IMR-90 (cell line): ENCODE results near the gene C9orf50. TPM values are rescaled to one million over a fixed set of nuclear protein-coding genes. Genes with fewer than 3 reads are reported as not detected.
"Not testable (repeated sequence)": the region's sequence is repeated elsewhere in the genome, so short reads cannot be mapped to it uniquely, and the experiment has no call there.

ENCODE experiments used
- ATAC-seq: fragments of 200-7000 bp; cut with Tn5 transposase; 2 replicates; pipeline ENCODE4 v1.9.1; 2020; ENCODE audit warnings: low read depth, mild to moderate bottlenecking, moderate library complexity
- BruUV-seq: library from RNA; stranded (reverse); fragments of 400-500 nt; replicated peaks from 2 replicates; lab custom pipeline; 2021; lab: Mats Ljungman, UMichigan
- CTCF ChIA-PET: fragments of 300-600 bp; formaldehyde crosslinking; extraction: SDS; loops from one replicate; lab custom pipeline; 2021; ENCODE audit warnings: antibody characterized with exemption; lab: Yijun Ruan, JAX
- POLR2A ChIA-PET: fragments of 300-600 bp; sonication (Branson Sonifier 250); formaldehyde crosslinking; loops from one replicate; lab custom pipeline; 2022; ENCODE audit warnings: antibody characterized with exemption; ENCODE audit not compliant: unreplicated experiment; lab: Charles Lee
- DNase-seq: peaks from one replicate; pipeline ENCODE4 v3.0.0; 2013
- H2AFZ ChIP-seq: replicated peaks from 2 replicates; pipeline ENCODE3; 2013; ENCODE audit warnings: low read length, mild to moderate bottlenecking; ENCODE audit not compliant: poor library complexity
- H2AK5ac ChIP-seq: 2 replicates; pipeline ENCODE4 v1.6.1; 2013; ENCODE audit warnings: low read depth, low read length, inconsistent platforms
- H2AK9ac ChIP-seq: replicated peaks from 2 replicates; pipeline ENCODE3; 2013; ENCODE audit warnings: mild to moderate bottlenecking, low read depth, low read length, moderate library complexity; ENCODE audit not compliant: poor library complexity
- H2BK120ac ChIP-seq: 2 replicates; pipeline ENCODE4 v1.6.1; 2013; ENCODE audit warnings: low read depth, low read length, inconsistent platforms
- H2BK15ac ChIP-seq: 3 replicates; pipeline ENCODE4 v1.6.1; 2013; ENCODE audit warnings: low read depth, low read length, inconsistent platforms
- H2BK20ac ChIP-seq: 2 replicates; pipeline ENCODE4 v1.6.1; 2013; ENCODE audit warnings: low read depth, mild to moderate bottlenecking, inconsistent platforms, low read length, moderate library complexity
- H2BK5ac ChIP-seq: 2 replicates; pipeline ENCODE4 v1.6.1; 2013; ENCODE audit warnings: mild to moderate bottlenecking, low read depth, low read length, inconsistent platforms; ENCODE audit not compliant: poor library complexity, severe bottlenecking
- H3K14ac ChIP-seq: replicated peaks from 2 replicates; pipeline ENCODE4 v1.6.1; 2013; ENCODE audit warnings: low read depth, low read length, inconsistent platforms
- H3K18ac ChIP-seq: 2 replicates; pipeline ENCODE4 v1.6.1; 2013; ENCODE audit warnings: low read depth, low read length, control low read depth
- H3K23ac ChIP-seq: 2 replicates; pipeline ENCODE4 v1.6.1; 2013; ENCODE audit warnings: low read depth, low read length, inconsistent platforms
- H3K27ac ChIP-seq: 2 replicates; pipeline ENCODE4 v1.5.1; 2013; ENCODE audit warnings: mild to moderate bottlenecking, control low read depth, low read length; ENCODE audit not compliant: insufficient read depth
- H3K27me3 ChIP-seq: 2 replicates; pipeline ENCODE4 v1.6.1; 2013; ENCODE audit warnings: low read length; ENCODE audit not compliant: control insufficient read depth, insufficient read depth
- H3K36me3 ChIP-seq: 2 replicates; pipeline ENCODE4 v1.6.1; 2013; ENCODE audit warnings: low read length, mixed read lengths; ENCODE audit not compliant: control insufficient read depth, insufficient read depth
- H3K4ac ChIP-seq: 2 replicates; pipeline ENCODE4 v1.6.1; 2013; ENCODE audit warnings: low read depth, low read length, inconsistent platforms
- H3K4me1 ChIP-seq: 2 replicates; pipeline ENCODE4 v1.6.1; 2013; ENCODE audit warnings: low read length, mixed read lengths; ENCODE audit not compliant: control insufficient read depth, insufficient read depth
- H3K4me2 ChIP-seq: 2 replicates; pipeline ENCODE4 v1.6.1; 2013; ENCODE audit warnings: low read depth, mild to moderate bottlenecking, control low read depth, low read length, moderate library complexity
- H3K4me3 ChIP-seq: 2 replicates; pipeline ENCODE4 v1.5.1; 2013; ENCODE audit warnings: low read depth, mild to moderate bottlenecking, control low read depth, low read length, moderate library complexity; ENCODE audit not compliant: insufficient read depth
- H3K56ac ChIP-seq: 2 replicates; pipeline ENCODE4 v1.6.1; 2013; ENCODE audit warnings: low read length, inconsistent platforms; ENCODE audit not compliant: insufficient read depth; ENCODE audit errors: extremely low read depth
- H3K79me1 ChIP-seq, 2 experiments: 2 replicates each; pipeline ENCODE4 v1.6.1; 2013; ENCODE audit warnings: low read length in 2 of 2, inconsistent platforms in 1 of 2, low read depth in 1 of 2
- H3K9ac ChIP-seq: 2 replicates; pipeline ENCODE4 v1.6.1; 2013; ENCODE audit warnings: low read depth, low read length, control low read depth
- H3K9me1 ChIP-seq: 2 replicates; pipeline ENCODE4 v1.6.1; 2013; ENCODE audit warnings: low read length, inconsistent platforms; ENCODE audit not compliant: insufficient read depth
- H3K9me3 ChIP-seq: 2 replicates; pipeline ENCODE4 v1.6.1; 2013; ENCODE audit warnings: low read length; ENCODE audit not compliant: control insufficient read depth, insufficient read depth
- H4K20me1 ChIP-seq: 2 replicates; pipeline ENCODE4 v1.6.1; 2013; ENCODE audit warnings: low read length, inconsistent platforms; ENCODE audit not compliant: insufficient read depth
- H4K5ac ChIP-seq: 2 replicates; pipeline ENCODE4 v1.6.1; 2013; ENCODE audit warnings: mild to moderate bottlenecking, low read depth, low read length, control low read depth
- H4K8ac ChIP-seq, 2 experiments: 2 replicates each; pipeline ENCODE4 v1.6.1; 2013; ENCODE audit warnings: low read depth in 2 of 2, low read length in 2 of 2, control low read depth in 1 of 2, inconsistent platforms in 1 of 2
- H4K91ac ChIP-seq: 2 replicates; pipeline ENCODE4 v1.6.1; 2013; ENCODE audit warnings: low read depth, low read length, inconsistent platforms; ENCODE audit not compliant: insufficient read depth
- RCOR1 ChIP-seq: IDR thresholded peaks from 2 replicates; pipeline ENCODE4 v1.6.1; 2012; ENCODE audit warnings: mild to moderate bottlenecking, low read length, improper control_type of control experiment; ENCODE audit not compliant: insufficient replicate concordance
- WGBS, 2 experiments: methylation state at CpG; one replicate each; pipeline versions ENCODE4 v1.1.5 to v1.1.7; 2013; ENCODE audit warnings: missing lambda C conversion rate in 2 of 2; ENCODE audit not compliant: insufficient read length in 1 of 2; ENCODE audit errors: extremely low coverage in 2 of 2; 5-methylcytosine and 5-hydroxymethylcytosine counted together
- dilution Hi-C: fragments of 300-500 bp; cut with HindIII; formaldehyde crosslinking; loops from one replicate; pipeline ENCODE4 v1.14.3; 2018; ENCODE audit warnings: low sequenced_read_pairs; ENCODE audit not compliant: unreplicated experiment
- in situ Hi-C: fragments of 300-500 bp; cut with MboI; formaldehyde crosslinking; loops from 3 replicates; pipeline ENCODE4 v1.14.3; 2019; ENCODE audit warnings: low sequenced_read_pairs, inconsistent platforms, mixed read lengths
- intact Hi-C: fragments of 100-400 bp; cut with micrococcal nuclease; formaldehyde crosslinking; loops from 2 replicates; pipeline ENCODE4 v1.10.0; 2022
- polyA plus RNA-seq, 3 experiments: library from polyadenylated mRNA; depleted of rRNA; stranded (reverse); fragments of >200 nt; gene quantifications; 2 replicates each; pipeline ENCODE4 v1.2.3, GENCODE V29; 2012; ENCODE audit warnings: low replicate concordance in 1 of 3
- total RNA-seq: library from RNA; depleted of rRNA; stranded (reverse); fragments of >200 nt; gene quantifications from 2 replicates; pipeline ENCODE4 v1.2.3, GENCODE V29; 2012
- TF ChIP-seq, protein P1 (sequence below): fragments of 150-350 bp; IDR thresholded peaks from 2 replicates; pipeline ENCODE4 v1.6.1; 2017; ENCODE audit warnings: mild to moderate bottlenecking, antibody characterized with exemption, low read length, low read depth

C9orf50 gene
- total and polyA plus RNA-seq, 2 of the 4 experiments (the other 2 are of a cell fraction): 0.09 TPM; not detected in 1

DNA sequence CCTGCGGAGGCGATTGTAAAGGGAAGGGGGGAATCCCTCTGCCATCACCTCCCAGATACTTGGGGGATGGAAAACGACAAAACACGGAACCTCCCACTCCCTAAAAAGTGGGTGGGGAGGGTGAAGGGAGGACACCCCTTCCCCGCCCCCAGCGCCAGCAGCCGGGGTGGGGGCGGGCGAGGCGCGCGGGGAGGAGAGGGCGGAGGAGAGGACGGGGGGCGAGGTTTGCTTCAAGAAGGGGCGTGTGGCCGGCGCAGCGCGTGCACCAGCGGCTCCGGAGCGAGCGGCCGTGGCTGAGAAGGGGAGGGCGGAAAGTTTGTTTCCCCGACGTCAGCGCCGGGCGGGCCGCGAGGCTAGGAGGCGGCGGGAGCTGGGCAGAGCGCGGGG lies 44.5 kb upstream of the C9orf50 start, which contains the start of gene PRRX2 (continued):
- TF ChIP-seq, protein P1, sequence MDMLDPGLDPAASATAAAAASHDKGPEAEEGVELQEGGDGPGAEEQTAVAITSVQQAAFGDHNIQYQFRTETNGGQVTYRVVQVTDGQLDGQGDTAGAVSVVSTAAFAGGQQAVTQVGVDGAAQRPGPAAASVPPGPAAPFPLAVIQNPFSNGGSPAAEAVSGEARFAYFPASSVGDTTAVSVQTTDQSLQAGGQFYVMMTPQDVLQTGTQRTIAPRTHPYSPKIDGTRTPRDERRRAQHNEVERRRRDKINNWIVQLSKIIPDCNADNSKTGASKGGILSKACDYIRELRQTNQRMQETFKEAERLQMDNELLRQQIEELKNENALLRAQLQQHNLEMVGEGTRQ: no peak

DNA sequence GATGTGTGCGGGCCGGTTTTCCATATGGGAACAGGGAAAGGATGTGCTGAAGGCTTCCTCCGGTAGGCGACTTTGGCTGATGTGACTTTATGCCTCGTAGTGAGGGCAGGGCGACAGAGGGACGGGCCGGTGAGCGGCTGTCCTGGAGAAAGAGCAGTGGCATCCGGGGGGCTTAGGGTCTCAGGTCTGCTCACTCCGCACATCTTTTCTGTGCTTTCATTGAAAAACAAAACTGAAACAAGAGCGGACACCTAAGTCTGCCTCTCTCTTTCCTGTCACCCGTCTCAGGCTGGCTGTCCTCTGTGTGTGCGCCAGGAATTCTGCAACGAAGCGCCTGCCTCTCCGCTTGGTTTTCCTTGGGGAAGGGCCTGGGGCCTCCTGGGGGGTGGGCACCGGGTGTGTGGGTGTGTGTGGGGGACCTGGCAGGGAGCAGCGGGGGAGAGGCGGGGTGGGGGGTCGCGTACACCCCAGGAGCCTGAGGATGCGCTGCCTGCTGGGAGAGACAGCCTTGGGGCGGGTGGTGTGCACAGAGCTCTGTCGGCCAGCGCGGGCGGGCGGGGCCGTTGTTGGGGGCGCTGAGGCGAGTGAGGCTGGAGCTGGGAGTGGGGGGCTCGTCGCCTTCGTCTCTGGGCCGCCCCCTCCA lies 44.0 kb upstream of the C9orf50 start:
- peak overlapping the region; percentile 69 for H4K5ac ChIP-seq
- peaks cover 2% of the 10 kb centered on the region; the same call in 1 of the 2 replicates for H3K9me3 ChIP-seq
- peak overlapping the region; percentile 44 for H2AK9ac ChIP-seq
- peak overlapping the region; percentile 74 for H4K91ac ChIP-seq
- H3K9ac ChIP-seq: peak overlapping the region; percentile 75
- peak overlapping the region; percentile 76 for H3K4ac ChIP-seq
- H3K4me1 ChIP-seq: peaks cover 20% of the 10 kb centered on the region
- H3K27ac ChIP-seq: peak overlapping the region; percentile 63
- no peaks in the 10 kb centered on the region for H3K27me3 ChIP-seq
- peak overlapping the region; percentile 74; the same call in 1 of the 3 replicates for H2BK15ac ChIP-seq
- peaks cover 7% of the 10 kb centered on the region; the same call in 1 of the 2 replicates for H4K20me1 ChIP-seq
- DNase-seq (no peak), ATAC-seq (peak; percentile 43)
- 0 out of 2 replicates have a peak overlapping the region, but pooled peaks have one; percentile 25 for H3K14ac ChIP-seq
- peak overlapping the region; percentile 94 for H2AFZ ChIP-seq
- peak overlapping the region; percentile 86; the same call in 1 of the 2 replicates for H3K18ac ChIP-seq
- H2BK20ac ChIP-seq: peak overlapping the region; percentile 33; the same call in 1 of the 2 replicates
- H3K9me1 ChIP-seq: peaks cover 5% of the 10 kb centered on the region
- dilution Hi-C loops: no loop called here
- H2BK120ac ChIP-seq: peak overlapping the region; percentile 72; the same call in 1 of the 2 replicates
- POLR2A ChIA-PET: no interaction called here
- H3K36me3 ChIP-seq: peaks cover under 1% of the 10 kb centered on the region
- H2BK5ac ChIP-seq: peak overlapping the region; percentile 22
- BruUV-seq: no TSS peak
- CTCF ChIA-PET: no interaction called here
- peak overlapping the region; percentile 92 for H3K4me3 ChIP-seq
- WGBS, 2 experiments: 26% methylated on average over 4 of the region's 36 CpGs; no CpG with 5 or more reads in 1 of the 2 experiments
- H4K8ac ChIP-seq: peak overlapping the region; percentile 47 to 81; a peak in 2 of 4 replicates
- peak overlapping the region; percentile 88 for H3K4me2 ChIP-seq
- peak overlapping the region; percentile 61; the same call in 1 of the 2 replicates for H3K56ac ChIP-seq
- no peak for TF ChIP-seq RCOR1
- peak overlapping the region; percentile 82 for H3K23ac ChIP-seq
- in situ Hi-C loops: no loop called here
- peaks cover 6 to 28% of the 10 kb centered on the region in 2 experiments; a peak in 3 of 4 replicates for H3K79me1 ChIP-seq
- intact Hi-C loops: loop anchor here (5.0 kb wide), 1 partner anchor 47 kb away; no protein-coding TSS in a partner anchor
- H2AK5ac ChIP-seq: peak overlapping the region; percentile 92

DNA sequence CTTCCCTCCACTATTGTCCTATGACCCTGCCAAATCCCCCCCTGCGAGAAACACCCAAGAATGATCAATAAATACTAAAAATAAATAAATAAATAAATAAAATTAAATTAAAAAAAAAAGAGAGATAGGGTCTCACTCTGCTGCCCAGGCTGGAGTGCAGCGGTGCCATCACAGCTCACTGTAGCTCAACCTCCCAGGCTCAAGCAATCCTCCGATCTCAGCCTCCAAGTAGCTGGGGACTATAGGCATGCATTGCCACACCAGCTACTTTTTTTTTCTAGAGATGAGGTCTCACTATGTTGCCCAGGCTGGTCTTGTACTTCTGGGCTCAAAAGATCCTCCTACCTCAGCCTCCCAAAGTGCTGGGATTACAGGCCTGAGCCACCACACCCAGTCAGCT lies 41.3 kb upstream of the C9orf50 start:
- H3K14ac ChIP-seq, H3K4ac ChIP-seq, H3K27me3 ChIP-seq, H2BK20ac ChIP-seq, H4K5ac ChIP-seq, DNase-seq, H2BK15ac ChIP-seq, H3K27ac ChIP-seq, H3K9me1 ChIP-seq, H2AK9ac ChIP-seq, BruUV-seq, H3K4me1 ChIP-seq, dilution Hi-C loops, H4K8ac ChIP-seq, H3K18ac ChIP-seq, in situ Hi-C loops, H2BK5ac ChIP-seq, H4K91ac ChIP-seq, ATAC-seq, intact Hi-C loops, H4K20me1 ChIP-seq, H2BK120ac ChIP-seq, H3K4me2 ChIP-seq, CTCF ChIA-PET, H3K36me3 ChIP-seq, H3K23ac ChIP-seq, H3K56ac ChIP-seq, H3K4me3 ChIP-seq, H3K9me3 ChIP-seq, H3K9ac ChIP-seq: not testable (repeated sequence)
- H3K79me1 ChIP-seq: peaks cover 0 to 11% of the 10 kb centered on the region in 2 experiments; a peak in 2 of 4 replicates
- POLR2A ChIA-PET: interaction anchor here (0.6 kb wide), 1 partner anchor 17 kb away, joined by 3 read pairs; no protein-coding TSS in a partner anchor
- peak overlapping the region; percentile 39; the same call in 1 of the 2 replicates for H2AK5ac ChIP-seq
- WGBS, 2 experiments: no CpG with 5 or more reads among the region's 3 CpGs
- peak overlapping the region; percentile 18 for H2AFZ ChIP-seq
